Nephron (organoid): ENCODE results near the gene LSP1.

Experiments
- H3K27ac Mint-ChIP-seq, 3 experiments: 2 replicates each; pipeline ENCODE4 v1.8.0; 2020; ENCODE audit warnings: mixed read lengths in 3 of 3, mild to moderate bottlenecking in 2 of 3, moderate library complexity in 1 of 3
- H3K27me3 Mint-ChIP-seq: 2 replicates; pipeline ENCODE4 v1.8.0; 2021; ENCODE audit warnings: low read depth, mild to moderate bottlenecking, moderate library complexity, mixed read lengths
- H3K36me3 Mint-ChIP-seq: 2 replicates; pipeline ENCODE4 v1.8.0; 2020; ENCODE audit warnings: low read depth, mixed read lengths
- H3K4me1 Mint-ChIP-seq: 2 replicates; pipeline ENCODE4 v1.8.0; 2020; ENCODE audit warnings: mixed read lengths
- H3K4me3 Mint-ChIP-seq, 3 experiments: 2 replicates each; pipeline ENCODE4 v1.8.0; 2020; ENCODE audit warnings: mild to moderate bottlenecking in 3 of 3, mixed read lengths in 3 of 3, moderate library complexity in 2 of 3
- H3K9me3 Mint-ChIP-seq: 2 replicates; pipeline ENCODE4 v1.8.0; 2020; ENCODE audit warnings: mixed read lengths
- CTCF ChIP-seq, 3 experiments: fragments of 200-600 bp; sonication (generic); IDR thresholded peaks; one replicate each; pipeline ENCODE4 v1.5.0; 2021; ENCODE audit warnings: antibody characterized with exemption in 3 of 3; ENCODE audit not compliant: unreplicated experiment in 3 of 3

Gene LSP1

GRCh38 chr11:1917523-1918435 is 64.9 kb downstream of the LSP1 start:
- Mint-ChIP-seq H3K4me1 (peaks cover 50% of the 10 kb centered on the region), H3K9me3 (no peaks in the 10 kb centered on the region), H3K27me3 (no peaks in the 10 kb centered on the region), H3K4me3 (no peak overlapping the region), H3K27ac (no peak overlapping the region), H3K36me3 (peaks cover 11% of the 10 kb centered on the region)
- TF ChIP-seq CTCF (IDR thresholded peaks at IDR 0.05; ENCODE audit: unreplicated experiment in 3 of 3) = peak; percentile 27 to 36 (median 28)

DNA sequence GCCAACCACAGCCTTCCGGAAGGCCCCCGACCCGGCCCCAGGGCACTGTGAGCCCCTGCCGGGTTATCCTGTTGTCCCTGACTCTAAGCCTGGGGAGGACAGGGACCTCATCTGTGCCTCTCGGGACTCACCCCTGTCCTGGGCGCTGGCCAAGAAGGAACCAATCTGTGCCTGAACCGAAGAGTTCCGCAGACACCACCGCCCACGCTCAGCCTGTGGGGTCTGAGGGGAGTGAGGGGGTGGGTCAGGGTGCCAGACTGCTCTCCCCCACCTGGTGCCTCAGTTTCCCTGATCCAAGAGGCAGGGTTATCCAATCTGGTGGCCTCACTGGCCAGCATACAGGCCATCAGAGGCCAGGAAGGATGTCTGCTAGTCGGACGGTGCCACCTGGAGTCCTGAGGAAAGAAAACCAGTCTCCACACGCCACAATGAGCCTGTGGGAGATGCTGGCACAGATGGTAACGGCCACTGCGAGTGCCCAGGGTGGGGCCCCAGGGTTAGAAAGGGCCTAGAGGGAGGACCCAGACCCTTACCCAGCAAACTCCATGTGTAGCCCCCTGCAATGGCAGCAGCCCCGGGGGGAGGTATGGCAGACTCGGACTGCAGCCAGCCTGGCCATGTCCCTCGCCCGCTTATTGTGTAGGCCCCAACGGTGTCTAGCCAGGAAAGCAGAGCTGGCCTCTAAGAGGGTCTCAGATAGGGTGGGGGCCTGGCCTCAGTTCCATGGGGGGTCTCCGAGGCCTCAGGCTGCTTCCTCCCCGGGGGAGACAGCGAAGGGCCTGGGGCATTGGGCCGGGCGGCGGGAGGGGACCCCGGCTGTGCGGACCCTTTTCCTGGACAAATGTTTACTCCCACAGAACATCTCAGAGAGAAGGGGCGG is 65.8 kb downstream of the LSP1 start:
- Mint-ChIP-seq H3K9me3 (no peaks in the 10 kb centered on the region), H3K4me3 (no peak overlapping the region), H3K36me3 (peaks cover 11% of the 10 kb centered on the region), H3K27me3 (no peaks in the 10 kb centered on the region), H3K27ac (peak overlapping the region in 2 of 3 experiments; percentile 46 to 69), H3K4me1 (peaks cover 54% of the 10 kb centered on the region)
- TF ChIP-seq CTCF (IDR thresholded peaks at IDR 0.05; ENCODE audit: unreplicated experiment in 3 of 3) = no peak

GRCh38 chr11:1919391-1920127 is 66.7 kb downstream of the LSP1 start, which contains the start of gene TNNT3:
Gene TNNT3 (plus strand): TSS chr11:1919703. CDS start chr11:1922875, 3,172 bp downstream.
- no peak for TF ChIP-seq CTCF (IDR thresholded peaks at IDR 0.05; ENCODE audit: unreplicated experiment in 3 of 3)
- Mint-ChIP-seq H3K4me3 (peak within 1 kb of the TSS; percentile 37 to 91 (median 87)), H3K4me1 (peaks cover 56% of the 10 kb centered on the region), H3K36me3 (peaks cover 7% of the 10 kb centered on the region), H3K27ac (peak within 1 kb of the TSS; percentile 50 to 69 (median 66)), H3K27me3 (no peaks in the 10 kb centered on the region), H3K9me3 (no peaks in the 10 kb centered on the region)

DNA sequence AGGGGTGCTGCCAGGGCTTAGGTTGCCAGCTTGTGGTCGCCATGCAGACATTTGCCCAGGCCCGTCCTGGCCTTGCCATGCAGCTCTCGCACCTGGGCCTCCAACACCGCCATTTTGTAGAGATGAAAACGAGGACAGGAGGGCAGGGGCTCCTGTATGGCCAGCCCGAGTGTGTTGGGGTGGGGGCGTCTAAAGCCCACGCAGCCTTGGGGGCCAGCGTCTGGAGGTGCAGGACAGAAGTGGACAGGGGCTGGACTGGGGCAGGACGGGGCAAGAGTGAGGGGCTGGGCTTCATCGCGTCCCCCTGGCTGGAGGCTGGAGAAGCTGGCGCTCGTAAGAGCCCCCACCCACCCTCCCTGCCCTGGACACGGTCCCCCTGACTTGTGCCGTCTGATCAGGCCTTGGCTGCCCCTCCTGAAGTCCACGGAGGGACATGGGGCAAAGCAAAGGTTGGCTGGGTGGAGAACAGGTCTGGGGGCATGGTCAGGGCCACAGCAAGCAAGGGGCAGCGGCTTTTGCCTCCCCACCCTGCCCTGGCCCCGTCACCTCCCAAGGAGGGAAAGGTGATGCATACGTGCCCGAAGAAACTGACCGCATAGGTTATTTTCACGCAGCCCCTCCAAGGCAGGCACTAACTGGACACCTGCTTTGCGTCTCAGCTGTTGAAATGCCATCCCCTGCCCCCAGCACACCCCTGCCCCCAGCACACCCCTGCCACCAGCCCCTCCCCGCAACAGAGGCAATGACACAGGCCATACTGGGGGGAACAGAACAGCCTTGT is 67.4 kb downstream of the LSP1 start:
- Mint-ChIP-seq H3K27ac (peak overlapping the region; percentile 25 to 69 (median 66)), H3K9me3 (no peaks in the 10 kb centered on the region), H3K4me1 (peaks cover 50% of the 10 kb centered on the region), H3K4me3 (peak overlapping the region; percentile 37 to 91 (median 87)), H3K36me3 (no peaks in the 10 kb centered on the region), H3K27me3 (no peaks in the 10 kb centered on the region)
- no peak for TF ChIP-seq CTCF (IDR thresholded peaks at IDR 0.05; ENCODE audit: unreplicated experiment in 3 of 3)
